Stomach (tissue), 9 donors: ENCODE data around the gene DCLK1. TPM values are rescaled to one million over a fixed set of nuclear protein-coding genes. Genes with fewer than 3 reads are reported as not detected.

Experiments
- DNase-seq, 2 donors: peaks; one replicate each; pipeline versions ENCODE4 v3.0.0 to v3.0.0-alpha.2; 2013 to 2019
- H3K27ac ChIP-seq, 5 donors: fragments of 200-600 bp in 4 of 5; sonication (generic) in 4 of 5; one replicate each; pipeline ENCODE4 v1.5.1; 2013 to 2019; ENCODE audit warnings: mild to moderate bottlenecking in 1 of 5, moderate library complexity in 1 of 5
- H3K27me3 ChIP-seq, 3 donors: fragments of 200-600 bp; sonication (generic); one replicate each; pipeline ENCODE4 v1.5.1; 2017 to 2019; ENCODE audit warnings: mixed run types in 1 of 3
- H3K36me3 ChIP-seq, 4 donors: fragments of 200-600 bp; sonication (generic); 1 replicate in 3 of 4; 2 replicates in 1 of 4; pipeline ENCODE4 v1.5.1; 2016 to 2019
- H3K4me1 ChIP-seq, 4 donors: fragments of 200-600 bp; sonication (generic); one replicate each; pipeline ENCODE4 v1.5.1; 2016 to 2019
- H3K4me3 ChIP-seq, 4 donors: fragments of 200-600 bp; sonication (generic) in 3 of 4; one replicate each; pipeline ENCODE4 v1.5.1; 2016 to 2019; ENCODE audit warnings: mild to moderate bottlenecking in 1 of 4
- H3K9me3 ChIP-seq, 4 donors: fragments of 200-600 bp; sonication (generic); one replicate each; pipeline ENCODE4 v1.5.1; 2016 to 2019
- EP300 ChIP-seq: sonication (generic); formaldehyde crosslinking; IDR thresholded peaks from one replicate; pipeline ENCODE4 v1.6.1; 2017; ENCODE audit warnings: antibody characterized with exemption
- POLR2A ChIP-seq, 4 donors: fragments of 450-650 bp; IDR thresholded peaks; one replicate each; pipeline ENCODE4 v1.6.1; 2016; ENCODE audit warnings: antibody characterized with exemption in 4 of 4, control low read depth in 2 of 4, mild to moderate bottlenecking in 1 of 4, moderate library complexity in 1 of 4
- POLR2AphosphoS5 ChIP-seq, 3 donors: sonication (generic); formaldehyde crosslinking; IDR thresholded peaks; one replicate each; pipeline ENCODE4 v1.6.1; 2016; ENCODE audit warnings: antibody characterized with exemption in 3 of 3
- WGBS, 5 donors: extraction: QIAGEN DNeasy Blood & Tissue Kit in 3 of 5; methylation state at CpG; one replicate each; pipeline versions ENCODE4 v1.1.5 to v1.1.7; 2013 to 2018; 5-methylcytosine and 5-hydroxymethylcytosine counted together
- intact Hi-C: fragments of 100-400 bp; cut with DNase I; formaldehyde crosslinking; loops from one replicate; pipeline ENCODE4 v1.15.1; 2023; ENCODE audit warnings: low total_unique reads
- polyA plus RNA-seq, 3 donors: library from polyadenylated mRNA; stranded (reverse); fragments of 200-250 nt; gene quantifications; one replicate each; pipeline ENCODE4 v1.2.3, GENCODE V29; 2013
- total RNA-seq, 5 donors: library from RNA; depleted of rRNA; stranded (reverse); fragments of >200 nt; gene quantifications; one replicate each; pipeline versions ENCODE4 v1.1.0 to v1.2.3, GENCODE V29; 2014 to 2016
- TF ChIP-seq, protein P1 (sequence below), 7 experiments: fragments of 450-650 bp in 4 of 7; fragments of 200-600 bp in 3 of 7; sonication (generic) in 3 of 7; IDR thresholded peaks; one replicate each; pipeline ENCODE4 v1.5.1; 2016 to 2019; ENCODE audit warnings: antibody characterized with exemption in 7 of 7, control low read depth in 2 of 7, mild to moderate bottlenecking in 1 of 7
- donor health status: healthy with polysubstance abuse.
- donor health status: Bipolar disorder and iron deficiency.
- donor health status: healthy.

DCLK1 gene
- total and polyA plus RNA-seq, 8 donors, result 0.68 to 36.7 (median 4.1) TPM

DNA sequence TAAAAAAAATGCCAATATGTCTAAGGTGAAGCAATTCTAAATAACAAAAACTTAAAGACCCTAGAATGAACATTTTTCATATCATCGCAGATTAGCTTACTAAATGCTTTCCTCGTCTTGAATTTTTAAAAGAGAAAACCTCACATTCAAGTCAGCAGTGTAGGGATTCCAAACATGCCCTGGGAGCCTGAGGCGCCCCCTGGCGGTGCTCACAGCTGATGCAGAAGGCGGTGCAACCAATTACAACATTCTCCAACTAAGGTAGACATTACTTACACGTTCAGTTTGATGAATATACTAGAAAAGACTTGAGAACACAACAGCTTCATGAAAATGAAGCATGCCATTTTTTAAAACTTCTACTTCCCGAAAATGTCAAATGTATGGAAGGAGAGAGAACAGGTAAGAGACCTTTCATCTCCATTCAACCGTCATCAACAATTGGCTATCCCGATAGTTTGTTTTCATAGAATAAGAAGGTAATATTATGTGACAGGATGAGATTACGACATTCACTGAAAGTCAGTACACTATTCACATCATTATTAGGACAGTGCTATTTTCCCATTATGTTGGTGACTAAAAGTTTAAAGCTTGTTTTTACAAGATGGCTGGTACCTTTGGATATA lies 304.4 kb downstream of the DCLK1 start:
- Histone ChIP-seq H3K4me1 (no peaks in the 10 kb centered on the region), H3K36me3 (no peaks in the 10 kb centered on the region), H3K9me3 (no peaks in the 10 kb centered on the region), H3K27ac (no peak overlapping the region), H3K4me3 (no peak overlapping the region), H3K27me3 (no peaks in the 10 kb centered on the region)
- DNase-seq, result no peak
- 67 to 79% (median 71%) methylated on average over 10 of the region's 10 CpGs for WGBS, 5 donors
- intact Hi-C loops, result no loop called here
- no peak for TF ChIP-seq POLR2A (IDR thresholded peaks at IDR 0.05)
- no peak for TF ChIP-seq EP300
- TF ChIP-seq POLR2AphosphoS5 (IDR thresholded peaks at IDR 0.05), result no peak
- TF ChIP-seq, protein P1, sequence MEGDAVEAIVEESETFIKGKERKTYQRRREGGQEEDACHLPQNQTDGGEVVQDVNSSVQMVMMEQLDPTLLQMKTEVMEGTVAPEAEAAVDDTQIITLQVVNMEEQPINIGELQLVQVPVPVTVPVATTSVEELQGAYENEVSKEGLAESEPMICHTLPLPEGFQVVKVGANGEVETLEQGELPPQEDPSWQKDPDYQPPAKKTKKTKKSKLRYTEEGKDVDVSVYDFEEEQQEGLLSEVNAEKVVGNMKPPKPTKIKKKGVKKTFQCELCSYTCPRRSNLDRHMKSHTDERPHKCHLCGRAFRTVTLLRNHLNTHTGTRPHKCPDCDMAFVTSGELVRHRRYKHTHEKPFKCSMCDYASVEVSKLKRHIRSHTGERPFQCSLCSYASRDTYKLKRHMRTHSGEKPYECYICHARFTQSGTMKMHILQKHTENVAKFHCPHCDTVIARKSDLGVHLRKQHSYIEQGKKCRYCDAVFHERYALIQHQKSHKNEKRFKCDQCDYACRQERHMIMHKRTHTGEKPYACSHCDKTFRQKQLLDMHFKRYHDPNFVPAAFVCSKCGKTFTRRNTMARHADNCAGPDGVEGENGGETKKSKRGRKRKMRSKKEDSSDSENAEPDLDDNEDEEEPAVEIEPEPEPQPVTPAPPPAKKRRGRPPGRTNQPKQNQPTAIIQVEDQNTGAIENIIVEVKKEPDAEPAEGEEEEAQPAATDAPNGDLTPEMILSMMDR (IDR thresholded peaks at IDR 0.05), result no peak

DNA sequence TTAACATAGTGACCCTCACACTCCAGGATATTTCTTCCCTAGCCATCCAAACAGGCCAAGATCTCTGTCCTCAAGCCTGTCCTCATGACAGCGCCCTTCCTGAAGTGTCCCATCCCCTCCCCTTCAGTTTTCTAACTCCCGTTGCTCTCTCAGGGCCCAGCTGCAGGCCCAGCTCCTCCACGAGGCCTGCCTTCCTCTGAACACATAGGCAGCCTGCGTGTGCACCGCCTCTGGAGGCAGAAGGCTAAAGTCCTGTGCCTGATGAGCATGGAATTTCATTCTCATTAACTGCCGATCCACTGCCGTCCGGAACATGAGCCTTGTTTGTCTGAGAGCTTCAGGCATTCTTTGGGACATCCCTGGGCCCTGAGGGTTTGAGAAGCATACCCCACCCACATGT lies 306.4 kb downstream of the DCLK1 start:
- TF ChIP-seq POLR2AphosphoS5 (IDR thresholded peaks at IDR 0.05) (no peak), EP300 (no peak), POLR2A (IDR thresholded peaks at IDR 0.05) (no peak)
- TF ChIP-seq, protein P1 (IDR thresholded peaks at IDR 0.05), result no peak
- WGBS, 5 donors, result 81 to 89% (median 85%) methylated on average over 8 of the region's 8 CpGs
- no peaks in the 10 kb centered on the region for H3K9me3 ChIP-seq
- H3K4me1 ChIP-seq, result no peaks in the 10 kb centered on the region
- H3K36me3 ChIP-seq, result no peaks in the 10 kb centered on the region
- H3K27ac ChIP-seq, result no peak overlapping the region
- intact Hi-C loops, result no loop called here
- H3K27me3 ChIP-seq, result no peaks in the 10 kb centered on the region
- DNase-seq, result no peak
- H3K4me3 ChIP-seq, result no peak overlapping the region

DNA sequence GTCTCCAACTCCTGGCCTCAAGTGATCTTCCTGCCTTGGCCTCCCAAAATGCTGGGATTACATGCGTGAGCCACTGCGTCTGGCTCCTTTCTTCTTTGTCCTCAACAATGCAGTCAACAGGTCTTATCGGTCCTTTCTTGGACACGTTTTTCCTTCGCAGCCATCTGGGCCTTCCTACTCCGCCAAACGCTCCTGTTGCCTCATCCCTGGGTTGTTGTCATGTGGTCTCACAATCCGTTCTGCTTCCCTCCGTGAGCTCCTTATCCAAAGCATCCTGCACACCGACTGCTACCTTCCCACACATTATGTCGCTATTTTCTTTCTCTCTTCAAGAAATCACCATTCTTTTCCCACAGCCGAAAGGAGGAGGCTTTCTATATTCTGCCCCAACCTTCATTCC lies 306.8 kb downstream of the DCLK1 start:
- no peak for DNase-seq
- H3K4me1 ChIP-seq, result no peaks in the 10 kb centered on the region
- H3K36me3 ChIP-seq, result no peaks in the 10 kb centered on the region
- 92 to 97% (median 95%) methylated on average over 12 of the region's 12 CpGs for WGBS, 5 donors
- no peaks in the 10 kb centered on the region for H3K9me3 ChIP-seq
- H3K27ac ChIP-seq, result no peak overlapping the region
- H3K4me3 ChIP-seq, result no peak overlapping the region
- intact Hi-C loops, result no loop called here
- no peaks in the 10 kb centered on the region for H3K27me3 ChIP-seq
- no peak for TF ChIP-seq POLR2A (IDR thresholded peaks at IDR 0.05)
- TF ChIP-seq POLR2AphosphoS5 (IDR thresholded peaks at IDR 0.05), result no peak
- no peak for TF ChIP-seq EP300
- TF ChIP-seq, protein P1 (IDR thresholded peaks at IDR 0.05), result no peak

DNA sequence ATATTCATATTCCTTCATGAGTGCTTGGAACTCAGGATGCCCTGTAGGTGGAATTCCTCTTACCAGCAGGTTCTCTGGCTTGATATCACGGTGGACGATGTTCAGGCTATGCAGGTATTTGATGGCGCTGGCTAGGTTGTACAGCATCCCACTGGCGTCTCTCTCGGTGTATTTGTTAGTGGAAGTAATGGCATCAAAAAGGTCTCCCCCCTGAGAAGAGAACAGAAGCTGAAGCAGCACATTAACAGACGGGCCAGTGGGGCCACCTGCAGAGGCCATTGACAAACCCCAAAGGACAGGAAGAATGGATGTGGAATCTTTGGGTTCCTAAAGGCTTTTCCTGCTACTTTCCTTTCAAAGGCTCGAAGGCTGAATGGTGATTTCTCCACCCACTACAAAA lies 308.5 kb downstream of the DCLK1 start:
- no peaks in the 10 kb centered on the region for H3K27me3 ChIP-seq
- TF ChIP-seq POLR2A (IDR thresholded peaks at IDR 0.05) (no peak), POLR2AphosphoS5 (IDR thresholded peaks at IDR 0.05) (no peak), EP300 (no peak)
- TF ChIP-seq, protein P1 (IDR thresholded peaks at IDR 0.05), result no peak
- WGBS, 5 donors, result 84 to 90% (median 85%) methylated on average over 7 of the region's 7 CpGs
- H3K27ac ChIP-seq, result no peak overlapping the region
- intact Hi-C loops, result no loop called here
- no peak overlapping the region for H3K4me3 ChIP-seq
- H3K4me1 ChIP-seq, result peaks cover 0 to 8% (median 3%) of the 10 kb centered on the region in 4 donors
- no peaks in the 10 kb centered on the region for H3K9me3 ChIP-seq
- no peak for DNase-seq
- no peaks in the 10 kb centered on the region for H3K36me3 ChIP-seq
